ELF-1 (cell line): ENCODE measurements around the gene ZBTB25.
A peak's percentile ranks its signal among the peaks of the same experiment; 100 is the strongest.

Experiments used
- DNase-seq: peaks from one replicate; pipeline ENCODE4 v3.0.0-alpha.2; 2016; ENCODE audit warnings: low read depth, low spot score

Gene ZBTB25

DNA sequence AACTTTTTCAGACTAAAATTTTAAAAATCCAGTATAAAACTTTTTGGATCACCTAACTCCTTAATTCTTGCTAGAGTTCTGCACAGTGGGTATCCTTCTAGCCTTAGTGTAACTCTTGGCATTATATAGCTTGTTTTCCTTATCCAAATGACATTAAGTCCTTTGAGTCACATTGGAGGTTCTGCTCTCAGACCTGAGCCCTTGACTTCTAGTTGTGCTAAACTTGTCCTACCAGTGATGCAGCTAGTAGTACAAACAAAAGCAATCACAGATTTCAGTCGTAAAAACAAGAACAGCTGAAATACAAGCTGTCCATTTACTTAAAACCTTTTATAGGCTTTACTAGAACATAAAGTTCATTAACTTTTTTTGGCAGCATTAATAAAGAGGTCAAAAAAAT, 11.4 kb upstream of the ZBTB25 start:
- no peak for DNase-seq

DNA sequence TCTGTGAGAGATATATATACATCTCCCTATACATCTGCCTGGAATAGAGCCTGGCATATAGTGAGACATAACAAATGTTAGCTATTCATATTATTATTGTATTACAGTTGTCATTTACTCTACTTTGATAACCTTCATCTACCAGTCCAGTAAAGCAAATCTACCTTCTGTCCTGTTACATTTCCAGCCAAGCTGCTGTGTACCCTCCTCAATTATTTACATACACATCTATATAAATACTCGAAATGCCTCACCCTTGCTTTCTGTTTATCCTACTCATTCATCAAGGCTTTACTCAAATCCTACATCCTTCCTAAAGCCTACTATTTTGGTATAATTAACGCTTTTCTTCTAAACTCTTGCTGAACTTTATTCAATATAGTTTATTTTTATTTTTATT, 9.6 kb upstream of the ZBTB25 start:
- no peak for DNase-seq

DNA sequence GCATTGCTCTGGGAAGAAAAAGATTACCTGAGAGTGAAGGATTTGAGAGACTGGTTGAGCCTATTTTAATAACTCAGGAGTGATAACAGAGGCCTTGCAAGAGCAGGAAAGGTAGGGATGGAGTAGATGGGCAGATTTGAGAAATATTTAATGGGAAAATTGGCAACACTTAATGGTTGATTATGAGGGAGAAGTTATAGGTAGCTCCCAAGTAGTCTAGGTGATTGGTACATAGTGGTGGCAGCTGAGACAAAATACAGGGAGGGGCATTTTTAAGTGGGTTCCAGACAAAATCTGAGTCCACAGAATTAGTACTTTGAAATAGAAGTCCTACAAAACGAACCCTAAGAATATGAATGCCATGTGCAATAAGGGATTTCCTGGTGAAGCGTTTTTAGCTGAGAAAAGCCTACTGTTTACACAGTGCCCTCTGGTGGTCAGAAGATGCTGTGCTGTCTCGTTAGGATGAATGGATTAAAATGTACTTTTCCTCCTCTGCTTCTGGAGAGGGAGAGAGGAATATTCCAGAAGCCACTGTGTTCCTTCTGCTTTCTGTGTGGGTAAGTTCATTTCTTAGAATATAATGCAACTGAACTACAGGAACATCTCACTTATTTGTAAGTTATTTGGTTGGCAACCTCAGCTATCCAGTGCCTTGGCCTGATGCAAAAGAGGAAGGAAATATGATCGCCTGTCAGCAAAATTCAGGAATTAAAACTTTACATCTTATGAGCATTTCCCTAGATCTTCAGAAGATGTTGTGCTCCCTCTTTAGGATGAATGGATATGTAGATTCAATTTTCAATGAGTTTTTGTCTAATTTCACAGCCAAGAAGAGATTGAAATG, 7.4 kb upstream of the ZBTB25 start:
- DNase-seq, result peak; percentile 47

DNA sequence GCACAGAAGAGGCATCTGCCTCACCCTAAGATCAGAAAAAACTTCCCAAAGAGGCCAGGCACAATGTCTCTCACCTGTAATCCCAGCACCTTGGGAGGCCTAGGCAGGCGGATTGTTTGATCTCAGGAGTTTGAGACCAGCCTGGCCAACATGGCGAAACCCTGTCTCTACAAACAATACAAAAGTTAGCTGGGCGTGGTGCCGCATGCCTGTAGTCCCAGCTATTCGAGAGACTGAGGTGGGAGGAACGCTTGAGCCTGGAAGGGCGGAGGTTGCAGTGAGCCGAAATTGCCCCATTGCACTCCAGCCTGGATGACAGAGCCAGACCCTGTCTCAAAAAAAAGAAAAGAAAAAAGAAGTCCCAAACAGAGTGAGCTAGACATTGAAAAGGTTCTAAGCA, 5.4 kb upstream of the ZBTB25 start:
- DNase-seq, result peak; percentile 89

DNA sequence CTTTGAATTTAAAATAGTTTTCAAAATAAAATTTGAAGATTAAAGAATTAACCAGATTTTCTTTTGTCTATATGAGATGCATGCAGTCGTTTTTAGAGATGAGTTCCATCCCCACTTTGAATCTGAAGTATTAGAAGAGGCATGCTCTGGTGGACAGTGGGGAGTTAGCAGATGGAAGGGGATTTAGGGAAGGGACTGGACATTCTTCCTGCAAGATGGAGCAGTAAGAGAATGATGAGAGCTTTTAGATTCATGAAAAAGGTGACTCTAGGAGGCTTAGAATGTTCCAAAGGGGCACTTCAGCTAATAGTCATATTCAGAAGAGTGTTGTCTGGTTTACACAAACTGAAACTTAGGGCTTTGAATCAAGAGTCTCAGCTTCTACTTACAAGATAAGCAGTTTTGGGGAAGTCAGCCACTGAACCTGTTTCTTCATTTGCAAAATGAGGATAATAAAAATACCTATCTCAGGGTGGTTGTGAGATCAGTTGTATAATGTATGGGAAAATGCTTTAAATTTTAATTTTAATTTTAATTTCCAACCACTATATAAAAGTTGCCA, 4.7 kb upstream of the ZBTB25 start:
- DNase-seq, result no peak

DNA sequence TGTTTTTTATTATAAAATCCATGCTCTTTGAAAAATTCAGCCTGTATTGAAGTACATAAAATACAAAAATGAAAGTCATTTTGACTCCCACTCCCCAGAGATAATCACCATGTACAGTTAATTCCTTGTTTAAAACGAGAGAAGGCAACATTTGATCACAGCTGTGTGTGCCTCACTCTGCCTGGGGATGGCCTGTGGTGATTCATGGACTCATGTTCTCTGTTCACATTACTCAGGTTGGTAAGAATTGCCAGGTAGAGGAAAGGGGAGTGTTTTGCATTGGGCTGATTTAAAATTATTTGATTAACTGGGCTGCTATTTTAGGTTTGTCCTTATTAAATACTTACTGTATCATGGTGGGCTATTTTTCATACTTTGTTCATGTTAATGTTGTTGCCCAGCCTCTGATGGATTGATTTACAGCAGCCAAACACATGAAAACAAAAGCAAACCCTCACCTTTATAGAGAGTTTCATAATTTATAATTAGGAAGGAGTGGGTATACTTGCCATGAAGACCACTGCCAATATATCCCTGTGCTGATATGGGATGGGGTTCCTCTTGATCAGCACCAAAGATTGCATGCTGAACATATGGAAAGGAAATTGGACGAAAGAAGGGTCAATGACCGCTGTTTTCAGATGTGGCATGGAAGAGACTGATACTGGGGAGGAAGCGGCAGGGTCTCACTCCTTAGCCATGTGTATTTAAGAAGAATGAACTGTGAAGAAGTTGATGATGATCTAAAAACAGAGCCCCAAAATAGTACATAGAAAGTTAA, 3.9 kb upstream of the ZBTB25 start:
- DNase-seq, result no peak

DNA sequence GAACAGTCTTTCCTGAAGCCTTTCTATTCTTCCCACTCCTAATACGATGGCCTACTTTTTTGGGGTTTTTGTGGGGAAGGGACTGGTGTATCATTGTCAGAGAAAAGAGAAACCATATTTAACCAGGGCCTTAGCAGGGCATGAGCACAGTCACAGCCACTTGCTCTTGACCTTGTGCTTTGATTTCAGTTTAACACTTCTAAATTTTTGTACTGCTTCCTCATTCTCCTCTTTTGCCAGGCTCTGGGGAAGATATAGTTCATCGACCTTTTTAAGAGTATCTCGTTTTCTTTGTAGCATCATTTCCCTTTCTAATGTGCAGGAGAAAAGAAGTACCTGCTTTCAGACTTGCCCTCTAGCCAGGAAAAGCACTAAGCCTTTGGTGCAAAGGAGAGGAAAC, 3.1 kb upstream of the ZBTB25 start:
- DNase-seq, result no peak

DNA sequence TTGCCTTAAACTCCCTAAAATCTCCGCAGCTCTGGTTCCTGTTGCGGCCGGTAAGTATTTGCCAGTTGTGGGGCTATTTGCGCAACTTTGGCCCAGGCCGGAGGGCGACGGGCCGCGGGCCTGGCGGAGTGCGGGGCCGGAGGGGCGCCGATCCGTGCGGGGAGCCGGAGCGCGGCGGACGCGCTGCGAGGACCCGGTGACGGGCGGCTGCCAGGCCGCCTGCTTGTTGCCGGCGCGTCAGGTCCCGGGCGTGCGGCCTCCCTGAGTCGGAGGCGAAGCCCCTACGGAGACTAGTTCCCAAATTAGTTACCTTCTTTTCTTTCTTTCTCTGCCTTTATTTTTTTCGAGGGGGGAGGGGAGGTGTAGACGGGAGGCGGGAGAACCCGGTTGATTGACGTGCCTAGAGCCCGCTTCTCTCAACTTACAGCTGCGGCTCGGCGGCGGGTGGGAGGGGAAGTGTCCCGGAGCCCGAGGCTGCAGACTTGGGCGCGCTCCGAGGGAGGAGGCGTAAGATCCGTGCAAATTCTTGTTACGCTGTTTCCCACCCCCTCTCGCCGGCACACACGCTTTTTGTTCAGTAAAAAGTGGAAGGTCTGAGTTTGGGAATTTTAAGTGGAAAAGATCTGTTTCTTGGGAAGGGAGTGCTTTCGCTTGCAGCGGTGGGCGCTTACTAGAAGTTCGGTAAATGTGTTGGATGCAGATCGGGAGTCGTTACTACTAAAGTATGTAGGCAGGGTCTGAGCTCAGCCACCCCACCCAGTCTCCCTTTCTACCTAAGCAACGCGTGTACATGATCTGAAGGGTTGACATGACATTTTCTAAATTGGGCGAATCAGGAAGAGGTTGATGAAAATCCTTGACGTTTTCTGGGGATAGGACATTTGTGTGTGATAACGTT, 1.5 kb upstream of the ZBTB25 start:
- peak; percentile 94 for DNase-seq

DNA sequence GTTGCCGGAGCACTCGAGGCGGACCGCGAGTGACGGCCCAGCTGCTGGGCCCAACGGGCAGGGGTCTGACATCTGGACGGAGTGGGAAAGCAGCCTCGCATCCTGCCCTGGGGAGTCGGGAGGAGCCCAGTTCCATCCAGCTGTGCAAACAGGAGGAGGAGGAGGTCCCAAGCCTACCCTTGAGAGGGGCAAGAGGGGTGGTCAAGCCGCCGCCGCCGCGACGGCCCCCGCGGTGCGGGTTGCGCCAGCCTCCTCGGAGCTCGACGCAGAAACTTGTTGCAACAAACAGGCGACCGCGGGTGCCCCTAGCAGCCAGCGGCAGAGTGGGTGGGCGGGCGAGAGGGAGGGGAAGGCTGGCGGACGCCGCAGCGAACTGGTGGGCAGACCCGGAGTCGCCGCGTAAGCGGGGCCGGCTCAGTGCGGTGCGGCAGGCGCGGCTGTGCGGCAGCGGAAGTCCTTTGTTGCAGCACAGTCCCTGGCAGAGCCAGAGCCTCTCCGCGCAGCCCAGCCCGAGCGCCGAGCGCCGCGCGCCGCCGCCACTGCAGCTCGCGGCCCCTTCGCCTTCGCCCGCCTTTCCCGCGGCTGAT, 765 bp upstream of the ZBTB25 start, which contains the start of gene ZBTB1:
Gene ZBTB1, plus strand, starts transcription at position 461 of the 587 bp plus-strand sequence. CDS start 16,735 bp downstream, outside the sequence.
- DNase-seq, result peak; percentile 92

DNA sequence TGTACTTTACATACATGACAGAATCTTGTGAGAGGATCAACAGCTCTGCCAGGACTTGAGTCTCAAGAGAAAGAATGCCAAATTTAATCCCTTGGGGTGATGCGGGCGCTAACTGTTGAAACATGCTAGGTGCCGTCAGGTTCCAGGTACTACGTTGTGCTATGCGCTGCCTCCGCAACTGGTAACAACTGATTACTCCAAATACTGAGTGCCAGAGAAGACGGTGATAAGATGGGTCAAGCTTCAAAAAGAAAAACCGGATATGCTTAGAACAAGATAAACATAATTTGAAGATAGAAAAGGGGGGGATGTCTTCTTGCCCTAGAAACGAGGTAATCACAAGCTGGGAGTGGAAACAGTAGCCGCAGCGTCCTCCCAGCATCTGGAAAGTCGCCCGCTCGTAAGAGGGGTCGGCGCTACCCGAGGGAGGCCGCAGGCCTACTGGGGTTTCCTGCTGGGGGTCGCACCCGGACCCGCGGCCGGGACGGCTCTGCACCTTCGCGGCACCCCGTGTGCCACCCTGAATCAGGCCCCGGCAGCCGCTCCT, 678 bp downstream of the ZBTB25 start:
- peak; percentile 37 for DNase-seq

DNA sequence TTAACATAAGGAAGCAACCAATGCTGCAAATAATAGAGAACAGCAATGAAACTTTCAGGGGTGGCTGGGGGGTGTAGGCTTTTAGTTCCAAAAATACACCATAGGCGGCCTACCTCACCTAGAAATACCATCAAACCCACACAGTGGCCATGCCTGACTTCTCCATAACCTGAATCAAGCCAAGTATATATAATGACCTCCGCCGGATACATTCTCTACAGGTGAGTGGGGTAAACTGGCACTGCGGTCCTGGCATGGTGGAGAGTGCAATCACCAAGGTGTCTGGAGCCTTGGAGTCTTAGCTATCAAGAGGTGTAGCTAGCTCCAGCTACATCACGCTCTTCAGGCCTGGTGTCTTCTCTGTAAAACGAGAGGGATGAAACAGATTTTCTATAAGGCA, 1.2 kb downstream of the ZBTB25 start:
- DNase-seq, result no peak

DNA sequence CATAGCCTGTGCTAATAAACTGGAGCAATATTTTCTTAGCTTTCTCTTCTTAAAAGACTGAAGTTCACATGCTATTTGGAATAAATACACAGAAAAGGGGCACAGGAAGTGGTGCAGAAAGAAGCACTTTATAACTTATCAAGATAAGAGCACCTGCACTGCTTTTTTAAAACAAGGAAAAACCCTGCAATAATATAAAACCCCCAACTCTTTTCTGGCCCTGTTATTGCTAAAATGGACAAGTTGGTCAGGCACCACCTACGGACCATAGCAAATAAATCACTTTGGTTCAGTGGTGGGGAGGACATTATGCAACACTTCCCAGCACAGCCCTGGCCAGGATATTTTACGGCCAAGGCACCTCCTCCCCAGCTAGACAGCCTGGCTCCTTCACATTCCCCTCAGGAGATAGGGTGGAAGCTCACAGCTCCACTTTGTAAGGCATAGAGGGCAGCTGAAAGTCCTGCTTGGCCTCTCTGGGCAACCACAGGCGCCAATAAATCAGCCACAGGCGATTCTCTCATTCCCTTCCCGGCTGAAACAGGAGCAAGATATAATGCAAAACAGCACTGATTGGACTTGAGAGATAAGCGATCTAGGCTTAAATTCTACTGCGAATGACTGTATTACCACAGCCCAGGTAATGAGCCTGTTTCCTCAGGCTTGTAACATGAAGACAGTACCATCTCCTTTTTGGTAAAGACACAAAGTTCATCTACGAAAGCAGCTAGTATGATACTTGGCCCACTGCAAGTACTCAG, 2.0 kb downstream of the ZBTB25 start:
- peak; percentile 92 for DNase-seq

DNA sequence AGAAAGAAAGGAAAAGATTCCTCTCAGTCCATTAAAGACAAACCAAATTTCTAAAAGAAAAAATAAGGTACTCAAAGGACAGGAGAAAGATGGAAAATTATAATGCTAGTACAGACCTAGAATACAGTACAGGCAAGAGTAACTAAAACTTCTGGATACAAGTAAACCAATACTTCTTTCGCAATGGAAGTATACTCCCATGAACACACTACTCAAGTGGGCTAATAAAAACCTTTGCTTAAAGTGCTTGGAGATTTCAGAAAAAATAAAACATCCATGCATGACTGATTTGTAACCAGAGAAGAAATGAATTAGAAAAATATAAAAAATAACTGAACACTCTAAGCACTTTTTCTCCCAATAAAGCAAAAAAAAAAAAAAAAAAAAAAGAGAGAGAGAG, 3.5 kb downstream of the ZBTB25 start:
- no peak for DNase-seq

DNA sequence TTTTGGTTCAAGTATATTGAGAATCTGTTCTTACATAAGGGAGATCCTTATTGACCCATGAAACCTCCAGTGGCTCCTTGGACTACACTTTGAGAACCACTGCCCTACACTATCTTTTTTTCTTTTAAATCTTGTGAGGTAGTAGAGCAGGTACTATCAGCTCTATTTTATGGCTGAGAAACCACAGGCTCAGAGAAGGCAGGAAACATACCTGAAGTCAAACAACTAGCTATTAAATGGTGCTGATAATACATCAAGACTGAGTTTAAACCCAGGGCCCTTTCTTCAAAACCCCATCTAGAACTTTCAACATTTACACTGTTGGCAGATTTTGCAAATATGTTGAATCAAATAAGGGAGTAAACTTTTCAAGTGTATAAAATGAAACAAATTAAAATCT, 6.9 kb downstream of the ZBTB25 start:
- DNase-seq, result no peak

DNA sequence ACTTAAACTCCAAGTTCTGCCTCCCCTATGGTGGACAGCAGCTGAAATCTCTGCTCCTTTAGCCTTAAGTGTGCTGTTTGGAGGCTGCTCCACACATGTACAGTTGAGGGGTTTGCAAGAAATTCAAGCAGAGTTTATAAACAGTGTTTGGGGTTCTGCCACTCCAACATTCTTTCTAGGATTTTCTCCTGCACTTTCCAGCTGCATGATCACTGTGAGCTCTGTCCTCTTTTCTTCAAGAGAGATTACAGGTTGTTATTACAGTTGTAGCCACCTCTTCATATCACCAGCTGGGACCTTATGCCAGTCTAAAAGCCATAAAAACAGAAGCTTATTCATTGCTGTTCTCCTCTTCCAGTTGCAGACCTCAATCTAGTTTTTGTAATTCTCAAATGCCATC, 8.4 kb downstream of the ZBTB25 start:
- DNase-seq, result no peak

DNA sequence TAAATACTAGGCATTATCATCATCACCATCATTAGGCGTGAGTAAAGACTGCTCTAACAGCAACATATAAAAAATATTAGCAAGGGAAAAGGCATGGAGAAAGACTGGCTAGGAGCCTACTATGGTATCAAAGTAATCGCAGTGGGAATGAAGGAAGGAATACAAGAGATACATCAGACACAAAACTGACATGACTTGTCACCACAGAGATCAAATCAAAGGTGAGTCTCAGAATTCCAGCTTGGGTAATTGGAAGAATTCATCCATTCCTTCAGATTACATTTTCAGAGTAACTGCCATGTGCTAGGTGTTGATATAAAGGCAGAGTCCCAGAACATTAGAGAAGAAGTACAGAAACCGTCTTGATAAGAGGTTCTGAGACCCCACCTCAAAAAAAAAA, 10.2 kb downstream of the ZBTB25 start:
- DNase-seq, result no peak

DNA sequence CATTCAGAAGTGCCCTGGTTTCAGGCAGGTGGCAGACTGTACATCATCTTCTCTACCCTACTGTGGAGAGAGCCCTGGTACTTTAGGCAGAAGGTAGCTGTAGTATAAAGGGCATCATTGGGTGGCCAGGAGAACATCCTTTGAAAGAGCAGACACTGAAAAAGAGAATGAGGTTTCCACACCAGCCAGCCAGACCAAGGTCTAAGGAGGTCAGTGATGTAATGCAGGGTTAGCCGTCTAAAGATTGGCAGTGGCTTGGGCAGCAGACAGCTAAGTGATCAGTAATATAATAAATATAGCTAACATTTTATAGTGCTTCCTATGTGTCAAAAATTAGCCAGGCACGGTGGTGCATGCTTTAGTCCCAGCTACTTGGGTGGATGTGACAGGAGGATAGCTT, 12.0 kb downstream of the ZBTB25 start:
- no peak for DNase-seq

DNA sequence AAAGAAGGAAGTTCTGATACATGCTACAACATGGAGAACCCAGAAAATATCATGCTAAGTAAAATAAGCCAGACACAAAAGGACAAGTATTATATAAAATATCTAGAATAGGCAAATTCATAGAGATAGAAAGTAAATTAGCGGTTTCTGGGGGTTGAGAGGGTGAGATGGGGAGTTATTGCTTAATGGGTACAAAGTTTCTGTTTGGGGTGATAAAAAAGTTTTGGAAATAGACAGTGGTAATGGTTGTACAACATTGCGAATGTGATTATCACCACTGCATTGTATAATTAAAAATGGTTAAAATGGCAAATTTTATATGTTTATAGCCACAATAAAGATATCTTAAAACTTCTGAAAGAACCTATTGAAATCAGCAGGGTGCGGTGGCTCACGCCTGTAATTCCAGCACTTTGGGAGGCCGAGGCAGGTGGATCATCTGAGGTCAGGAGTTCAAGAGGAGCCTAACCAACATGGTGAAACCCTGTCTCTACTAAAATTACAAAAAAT, 15.0 kb downstream of the ZBTB25 start:
- DNase-seq, result no peak

DNA sequence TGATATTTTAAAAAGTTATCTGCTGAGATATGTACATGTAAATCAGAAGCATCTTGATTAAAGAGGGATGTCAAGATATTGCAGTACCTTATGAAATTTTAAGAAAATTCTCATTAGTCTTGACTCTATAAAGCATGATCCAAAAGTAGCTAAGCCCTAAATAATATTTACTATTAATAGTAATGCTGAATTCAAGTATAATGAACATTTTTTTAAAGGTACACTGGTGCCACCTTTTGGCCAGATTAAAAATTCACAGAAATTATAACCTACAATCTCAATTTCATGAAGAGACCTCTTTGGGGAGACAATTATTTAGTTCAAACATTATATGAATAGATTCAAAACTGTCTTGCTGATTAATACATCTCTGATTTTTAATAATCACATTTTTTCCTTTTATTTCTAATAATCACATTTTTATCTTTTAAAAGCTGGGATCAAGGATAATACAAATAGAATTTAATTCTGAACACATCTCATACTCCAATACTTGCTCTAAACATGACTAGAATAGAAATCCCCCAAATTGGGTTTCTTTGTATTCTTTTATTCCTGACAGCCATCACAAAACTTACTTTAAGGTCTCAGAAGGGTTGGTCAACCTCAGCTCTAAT, 24.9 kb downstream of the ZBTB25 start:
- no peak for DNase-seq
